AG09309 (cell line): ENCODE results near the gene GXYLT2.

ENCODE experiments used
- DNase-seq: peaks from one replicate; pipeline ENCODE4 v3.0.0-alpha.2; 2010; ENCODE audit warnings: low read depth
- H3K4me3 ChIP-seq: 2 replicates; pipeline ENCODE4 v1.5.1; 2011; ENCODE audit warnings: mild to moderate bottlenecking, low read depth, low read length, moderate library complexity; ENCODE audit not compliant: control insufficient read depth
- TF ChIP-seq, protein P1 (sequence below): IDR thresholded peaks from 2 replicates; pipeline ENCODE4 v1.5.1; 2011; ENCODE audit warnings: mild to moderate bottlenecking, low read depth, low read length, inconsistent platforms; ENCODE audit not compliant: insufficient read depth, control insufficient read depth; ENCODE audit errors: missing control alignments

Gene GXYLT2

DNA sequence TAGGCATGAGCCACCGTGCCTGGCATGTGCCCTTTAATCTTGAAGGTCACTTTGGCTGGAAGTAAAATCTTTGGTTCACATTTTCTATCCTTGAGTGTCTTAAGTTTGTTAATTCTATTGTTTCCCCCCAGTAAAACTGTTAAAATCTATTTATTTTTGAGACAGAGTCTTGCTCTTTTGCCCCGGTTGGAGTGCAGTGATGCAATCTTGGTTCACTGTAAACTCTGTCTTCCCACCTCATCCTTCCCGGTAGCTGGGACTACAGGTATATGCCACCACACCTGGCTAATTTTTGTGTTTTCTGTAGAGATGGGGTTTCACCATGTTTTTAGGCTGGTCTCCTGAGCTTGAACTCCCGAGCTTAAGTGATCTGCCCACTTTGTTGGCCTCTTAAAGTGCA, 116.5 kb downstream of the GXYLT2 start:
- TF ChIP-seq, protein P1, sequence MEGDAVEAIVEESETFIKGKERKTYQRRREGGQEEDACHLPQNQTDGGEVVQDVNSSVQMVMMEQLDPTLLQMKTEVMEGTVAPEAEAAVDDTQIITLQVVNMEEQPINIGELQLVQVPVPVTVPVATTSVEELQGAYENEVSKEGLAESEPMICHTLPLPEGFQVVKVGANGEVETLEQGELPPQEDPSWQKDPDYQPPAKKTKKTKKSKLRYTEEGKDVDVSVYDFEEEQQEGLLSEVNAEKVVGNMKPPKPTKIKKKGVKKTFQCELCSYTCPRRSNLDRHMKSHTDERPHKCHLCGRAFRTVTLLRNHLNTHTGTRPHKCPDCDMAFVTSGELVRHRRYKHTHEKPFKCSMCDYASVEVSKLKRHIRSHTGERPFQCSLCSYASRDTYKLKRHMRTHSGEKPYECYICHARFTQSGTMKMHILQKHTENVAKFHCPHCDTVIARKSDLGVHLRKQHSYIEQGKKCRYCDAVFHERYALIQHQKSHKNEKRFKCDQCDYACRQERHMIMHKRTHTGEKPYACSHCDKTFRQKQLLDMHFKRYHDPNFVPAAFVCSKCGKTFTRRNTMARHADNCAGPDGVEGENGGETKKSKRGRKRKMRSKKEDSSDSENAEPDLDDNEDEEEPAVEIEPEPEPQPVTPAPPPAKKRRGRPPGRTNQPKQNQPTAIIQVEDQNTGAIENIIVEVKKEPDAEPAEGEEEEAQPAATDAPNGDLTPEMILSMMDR = no peak
- no peak overlapping the region for H3K4me3 ChIP-seq
- DNase-seq = no peak

DNA sequence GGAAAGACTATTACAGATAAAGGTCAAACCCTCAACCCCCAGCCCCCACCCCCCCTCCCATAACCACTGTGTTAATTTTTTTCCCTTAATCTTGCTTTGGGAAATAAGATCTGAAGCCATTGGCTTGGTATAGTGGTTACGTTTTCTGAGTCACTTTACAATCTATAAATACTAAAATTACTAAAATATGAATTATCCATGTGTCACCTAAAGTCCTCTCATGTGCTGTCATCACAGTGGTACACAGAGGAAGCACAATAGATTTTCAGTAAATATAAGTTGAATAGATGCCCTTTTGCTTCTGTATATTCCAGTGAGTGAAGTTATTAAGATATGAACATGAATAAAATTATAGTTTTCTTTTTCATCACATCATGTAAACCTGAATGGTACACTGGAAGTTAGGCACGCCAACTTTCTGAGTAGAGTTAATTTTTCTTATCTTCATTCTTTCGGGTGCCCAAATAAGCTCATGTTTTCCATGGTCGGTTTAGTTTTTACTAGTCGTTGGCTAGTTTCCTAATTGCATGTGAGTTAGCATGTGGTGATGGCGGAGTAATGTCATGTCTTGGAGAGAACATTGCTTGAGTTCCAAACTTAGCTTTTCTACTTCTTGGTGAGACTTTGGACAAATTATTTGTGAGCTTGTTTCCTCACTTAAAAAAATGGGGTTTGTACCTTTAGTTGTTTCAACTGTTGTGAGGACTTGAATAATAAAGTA, 120.3 kb downstream of the GXYLT2 start:
- no peak for DNase-seq

DNA sequence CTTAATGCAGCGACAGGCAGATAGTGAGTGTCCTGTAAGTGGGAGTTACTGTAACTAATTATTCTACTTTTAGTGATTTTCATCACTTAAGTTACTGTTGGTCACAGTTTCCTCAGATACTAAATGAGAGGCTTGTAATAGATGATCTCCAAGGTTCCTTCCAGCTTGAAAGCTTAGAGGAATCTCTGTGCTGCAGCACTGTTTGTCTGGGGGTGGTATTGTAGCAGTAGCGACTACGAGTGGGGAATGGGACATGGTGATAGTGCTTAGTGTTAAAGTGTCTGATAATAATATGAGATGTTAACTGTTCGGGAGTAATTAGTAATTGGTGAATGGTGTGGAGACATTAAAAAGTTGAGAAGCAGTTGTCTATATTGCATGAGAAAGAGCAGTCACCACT, 121.2 kb downstream of the GXYLT2 start:
- TF ChIP-seq, protein P1 = no peak
- DNase-seq = no peak
- H3K4me3 ChIP-seq = no peak overlapping the region

More for the DNA sequence above, 120.3 kb downstream of the GXYLT2 start:
- TF ChIP-seq, protein P1 = no peak
- H3K4me3 ChIP-seq = no peak overlapping the region

DNA sequence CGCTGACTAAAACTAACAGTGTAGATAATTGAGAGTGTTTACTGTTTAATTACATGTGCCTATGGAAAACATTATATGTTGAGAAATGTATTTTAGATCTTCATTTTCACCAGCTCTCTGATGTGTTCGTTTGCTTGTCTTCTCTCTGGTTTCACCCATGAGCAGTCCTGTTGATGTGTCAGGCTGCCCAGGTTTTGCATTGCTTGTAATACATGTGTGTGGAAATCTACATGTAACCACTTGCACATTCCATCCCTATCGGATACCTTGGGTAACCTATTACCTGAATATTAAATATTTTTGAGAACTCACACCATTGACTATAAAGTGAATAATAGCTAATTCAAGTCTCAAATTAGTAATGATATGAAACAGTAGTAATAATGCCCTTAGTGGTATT, 121.9 kb downstream of the GXYLT2 start:
- DNase-seq = no peak
- H3K4me3 ChIP-seq = no peak overlapping the region
- TF ChIP-seq, protein P1 = no peak

DNA sequence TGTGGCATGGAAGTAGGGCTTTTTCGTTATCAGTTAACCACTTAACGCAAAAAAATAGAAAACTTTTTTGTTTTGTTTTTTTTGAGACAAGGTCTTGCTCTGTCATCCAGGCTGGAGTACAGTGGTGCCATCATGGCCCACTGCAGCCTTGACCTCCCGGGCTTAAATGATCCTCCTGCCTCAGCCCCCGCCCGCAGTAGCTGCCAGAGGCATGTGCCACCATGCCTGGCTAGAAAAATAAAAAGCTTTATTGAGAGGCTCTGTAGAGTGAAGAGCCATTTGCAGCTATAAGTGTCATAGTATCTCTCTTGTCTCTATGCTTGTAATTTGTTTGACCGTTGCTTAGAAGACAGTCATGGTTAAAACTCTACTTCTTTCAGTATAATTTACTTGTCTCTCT, 122.3 kb downstream of the GXYLT2 start:
- no peak for DNase-seq
- no peak overlapping the region for H3K4me3 ChIP-seq
- TF ChIP-seq, protein P1 = no peak

DNA sequence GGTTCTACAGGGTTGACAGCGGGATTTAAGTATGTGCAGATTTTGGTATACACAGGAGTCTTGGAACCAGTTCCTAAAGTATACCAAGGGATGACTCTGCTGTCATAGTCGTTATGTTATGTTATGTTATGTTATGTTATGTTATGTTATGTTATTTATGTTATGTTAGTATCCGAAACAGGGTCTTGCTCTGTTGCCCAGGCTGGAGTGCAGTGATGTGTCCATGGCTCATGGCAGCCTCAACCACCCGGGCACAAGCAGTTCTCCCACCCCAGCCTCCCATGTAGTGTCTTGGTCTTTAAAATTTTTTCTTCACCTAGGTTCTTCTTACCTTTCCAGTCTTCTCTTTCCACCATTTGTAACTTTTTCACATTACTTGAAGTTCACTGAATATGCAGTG, 130.5 kb downstream of the GXYLT2 start:
- H3K4me3 ChIP-seq = no peak overlapping the region
- no peak for DNase-seq

More for the DNA sequence above, 130.5 kb downstream of the GXYLT2 start:
- TF ChIP-seq, protein P1 = no peak
